BJ (cell line): ENCODE data around the gene KIF2A. TPM values are rescaled to one million over a fixed set of nuclear protein-coding genes. Genes with fewer than 3 reads are reported as not detected.

Source experiments
- polyA plus RNA-seq: library from polyadenylated mRNA; depleted of rRNA; stranded (reverse); fragments of >200 nt; gene quantifications from 2 replicates; pipeline ENCODE4 v1.2.3, GENCODE V29; 2011; rRNA removed

Gene KIF2A
- polyA plus RNA-seq, 1 experiment = 11.6 TPM

Other genes starting within 250 kb of the KIF2A start
- gene DIMT1, start 97.7 kb downstream of the KIF2A start, polyA plus RNA-seq = 18.5 and 29.4 TPM in 2 replicates
- gene IPO11, start 106.6 kb downstream of the KIF2A start, polyA plus RNA-seq = 25.7 and 36.0 TPM in 2 replicates